ENCODE data around the gene EMC6. TPM values are rescaled to one million over a fixed set of nuclear protein-coding genes. Genes with fewer than 3 reads are reported as not detected.
A peak's percentile ranks its signal among the peaks of the same experiment; 100 is the strongest.

EMC6 gene
- total and polyA plus RNA-seq, 2 of the 13 experiments (the other 11 are each of a cell fraction or from before 2014, with no cell fraction given): 45.1 to 47.7 TPM

DNA sequence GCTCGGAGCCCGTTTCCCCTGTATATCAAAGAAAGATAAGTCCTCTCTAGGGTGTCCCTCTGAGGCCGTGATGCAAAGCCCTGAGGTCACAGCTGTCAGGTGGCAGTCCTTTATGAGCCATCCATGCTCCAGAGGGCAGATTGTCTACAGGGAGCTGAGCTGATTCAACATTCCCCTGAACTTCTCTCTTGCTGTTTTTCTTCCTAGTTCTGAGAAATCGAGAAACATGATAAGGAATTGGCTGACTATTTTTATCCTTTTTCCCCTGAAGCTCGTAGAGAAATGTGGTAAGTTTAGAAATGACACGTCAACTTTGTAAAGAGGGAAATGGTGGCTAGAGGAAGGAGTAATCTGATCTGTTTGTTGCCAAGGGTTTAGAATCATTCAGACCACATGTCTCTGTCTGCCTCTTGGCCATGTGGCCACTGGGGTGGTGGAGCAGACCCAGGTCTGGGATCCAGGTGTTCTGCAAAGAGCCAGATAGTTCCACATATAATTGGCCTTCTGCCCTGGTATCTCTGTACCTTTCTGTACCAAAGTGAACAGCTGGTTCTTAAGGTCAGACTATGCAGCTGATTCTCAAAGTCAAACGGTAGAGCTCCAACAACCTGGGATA lies 28.5 kb upstream of the EMC6 start:
- H3K36me3 ChIP-seq (replicated peaks in 1 of 2; ENCODE audit: control insufficient read depth in 1 of 2, insufficient read depth in 2 of 2, low read length in 2 of 2): 0 out of 5 replicates have a peak, but pooled peaks cover 2% of the 10 kb centered on the region in 2 experiments
- H3K4me2 ChIP-seq (ENCODE audit: low read depth, low read length): no peak overlapping the region
- no peaks in the 10 kb centered on the region for H3K9me3 ChIP-seq (ENCODE audit: low read length)
- FAIRE-seq: no peak
- no peak overlapping the region for H2AFZ ChIP-seq (ENCODE audit: low read length)
- H3K4me1 ChIP-seq (ENCODE audit: insufficient read depth, low read length): peaks cover 42% of the 10 kb centered on the region
- TF ChIP-seq ZNF792 (CRISPR knock-in tag; IDR thresholded peaks at IDR 0.05): no peak
- TF ChIP-seq NR2C2 (CRISPR knock-in tag; IDR thresholded peaks at IDR 0.05; ENCODE audit: borderline replicate concordance): no peak
- TF ChIP-seq ZNF614 (CRISPR knock-in tag; IDR thresholded peaks at IDR 0.05; ENCODE audit: borderline replicate concordance): no peak
- TF ChIP-seq MEIS1 (CRISPR knock-in tag; IDR thresholded peaks at IDR 0.05; ENCODE audit: borderline replicate concordance): no peak
- no peak for TF ChIP-seq MBNL3 (CRISPR knock-in tag; conservative IDR thresholded peaks at IDR 0.05)
- TF ChIP-seq, protein P1, sequence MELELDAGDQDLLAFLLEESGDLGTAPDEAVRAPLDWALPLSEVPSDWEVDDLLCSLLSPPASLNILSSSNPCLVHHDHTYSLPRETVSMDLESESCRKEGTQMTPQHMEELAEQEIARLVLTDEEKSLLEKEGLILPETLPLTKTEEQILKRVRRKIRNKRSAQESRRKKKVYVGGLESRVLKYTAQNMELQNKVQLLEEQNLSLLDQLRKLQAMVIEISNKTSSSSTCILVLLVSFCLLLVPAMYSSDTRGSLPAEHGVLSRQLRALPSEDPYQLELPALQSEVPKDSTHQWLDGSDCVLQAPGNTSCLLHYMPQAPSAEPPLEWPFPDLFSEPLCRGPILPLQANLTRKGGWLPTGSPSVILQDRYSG (CRISPR knock-in tag; IDR thresholded peaks at IDR 0.05): no peak
- TF ChIP-seq DNMT1 (CRISPR knock-in tag; IDR thresholded peaks at IDR 0.05): no peak
- no peak for TF ChIP-seq LCORL (IDR thresholded peaks at IDR 0.05)
- TF ChIP-seq LCORL (CRISPR knock-in tag; IDR thresholded peaks at IDR 0.05): no peak
- TF ChIP-seq MIER2 (CRISPR knock-in tag; IDR thresholded peaks at IDR 0.05): no peak
- TF ChIP-seq JUND (CRISPR knock-in tag; IDR thresholded peaks at IDR 0.05): no peak
- no peak for TF ChIP-seq SIN3A (IDR thresholded peaks at IDR 0.05; ENCODE audit: borderline replicate concordance, low read depth, low read length)
- no peak for TF ChIP-seq ZNF34 (CRISPR knock-in tag; IDR thresholded peaks at IDR 0.05; ENCODE audit: borderline replicate concordance)
- TF ChIP-seq MXI1 (IDR thresholded peaks at IDR 0.05; ENCODE audit: borderline replicate concordance, low read depth, low read length): no peak
- TF ChIP-seq, protein P2, sequence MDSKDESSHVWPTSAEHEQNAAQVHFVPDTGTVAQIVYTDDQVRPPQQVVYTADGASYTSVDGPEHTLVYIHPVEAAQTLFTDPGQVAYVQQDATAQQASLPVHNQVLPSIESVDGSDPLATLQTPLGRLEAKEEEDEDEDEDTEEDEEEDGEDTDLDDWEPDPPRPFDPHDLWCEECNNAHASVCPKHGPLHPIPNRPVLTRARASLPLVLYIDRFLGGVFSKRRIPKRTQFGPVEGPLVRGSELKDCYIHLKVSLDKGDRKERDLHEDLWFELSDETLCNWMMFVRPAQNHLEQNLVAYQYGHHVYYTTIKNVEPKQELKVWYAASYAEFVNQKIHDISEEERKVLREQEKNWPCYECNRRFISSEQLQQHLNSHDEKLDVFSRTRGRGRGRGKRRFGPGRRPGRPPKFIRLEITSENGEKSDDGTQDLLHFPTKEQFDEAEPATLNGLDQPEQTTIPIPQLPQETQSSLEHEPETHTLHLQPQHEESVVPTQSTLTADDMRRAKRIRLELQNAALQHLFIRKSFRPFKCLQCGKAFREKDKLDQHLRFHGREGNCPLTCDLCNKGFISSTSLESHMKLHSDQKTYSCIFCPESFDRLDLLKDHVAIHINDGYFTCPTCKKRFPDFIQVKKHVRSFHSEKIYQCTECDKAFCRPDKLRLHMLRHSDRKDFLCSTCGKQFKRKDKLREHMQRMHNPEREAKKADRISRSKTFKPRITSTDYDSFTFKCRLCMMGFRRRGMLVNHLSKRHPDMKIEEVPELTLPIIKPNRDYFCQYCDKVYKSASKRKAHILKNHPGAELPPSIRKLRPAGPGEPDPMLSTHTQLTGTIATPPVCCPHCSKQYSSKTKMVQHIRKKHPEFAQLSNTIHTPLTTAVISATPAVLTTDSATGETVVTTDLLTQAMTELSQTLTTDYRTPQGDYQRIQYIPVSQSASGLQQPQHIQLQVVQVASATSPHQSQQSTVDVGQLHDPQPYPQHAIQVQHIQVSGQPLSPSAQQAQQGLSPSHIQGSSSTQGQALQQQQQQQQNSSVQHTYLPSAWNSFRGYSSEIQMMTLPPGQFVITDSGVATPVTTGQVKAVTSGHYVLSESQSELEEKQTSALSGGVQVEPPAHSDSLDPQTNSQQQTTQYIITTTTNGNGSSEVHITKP (CRISPR knock-in tag; IDR thresholded peaks at IDR 0.05; ENCODE audit: low read depth): no peak
- TF ChIP-seq, protein P3, sequence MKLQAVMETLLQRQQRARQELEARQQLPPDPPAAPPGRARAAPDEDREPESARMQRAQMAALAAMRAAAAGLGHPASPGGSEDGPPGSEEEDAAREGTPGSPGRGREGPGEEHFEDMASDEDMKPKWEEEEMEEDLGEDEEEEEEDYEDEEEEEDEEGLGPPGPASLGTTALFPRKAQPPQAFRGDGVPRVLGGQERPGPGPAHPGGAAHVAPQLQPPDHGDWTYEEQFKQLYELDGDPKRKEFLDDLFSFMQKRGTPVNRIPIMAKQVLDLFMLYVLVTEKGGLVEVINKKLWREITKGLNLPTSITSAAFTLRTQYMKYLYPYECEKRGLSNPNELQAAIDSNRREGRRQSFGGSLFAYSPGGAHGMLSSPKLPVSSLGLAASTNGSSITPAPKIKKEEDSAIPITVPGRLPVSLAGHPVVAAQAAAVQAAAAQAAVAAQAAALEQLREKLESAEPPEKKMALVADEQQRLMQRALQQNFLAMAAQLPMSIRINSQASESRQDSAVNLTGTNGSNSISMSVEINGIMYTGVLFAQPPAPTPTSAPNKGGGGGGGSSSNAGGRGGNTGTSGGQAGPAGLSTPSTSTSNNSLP (IDR thresholded peaks at IDR 0.05; ENCODE audit: low read depth, low read length): no peak
- no peak for TF ChIP-seq MEF2D (CRISPR knock-in tag; IDR thresholded peaks at IDR 0.05)
- TF ChIP-seq HCFC1 (IDR thresholded peaks at IDR 0.05; ENCODE audit: low read depth, low read length): no peak
- TF ChIP-seq HMGA1 (CRISPR knock-in tag; conservative IDR thresholded peaks at IDR 0.05): no peak
- TF ChIP-seq FOXC1 (CRISPR knock-in tag; IDR thresholded peaks at IDR 0.05; ENCODE audit: borderline replicate concordance): no peak
- H4K20me1 ChIP-seq (ENCODE audit: insufficient read depth, low read length): no peaks in the 10 kb centered on the region
- peak overlapping the region; percentile 33 for H3K27ac ChIP-seq (ENCODE audit: extremely low read length, insufficient read depth, low read length)
- no peak for DNase-seq (ENCODE audit: low spot score)
- in situ Hi-C loops (cut with HindIII; ENCODE audit: extremely low pct_ligation_motif_present, low pct_unique_long_range_greater_than_20kb): no loop called here
- peaks cover 4% of the 10 kb centered on the region for H3K79me2 ChIP-seq (ENCODE audit: insufficient read depth, low read length)
- 77% methylated on average over 7 of the region's 7 CpGs for WGBS (ENCODE audit: low lambda C conversion rate)
- CTCF ChIA-PET (ENCODE audit: low intra/inter-chr PET ratio, low total read pairs): no interaction called here
- H3K27me3 ChIP-seq (ENCODE audit: control insufficient read depth in 1 of 2, insufficient read depth in 2 of 2, low read length in 2 of 2): no peaks in the 10 kb centered on the region; a peak in 1 of 5 replicates
- intact Hi-C loops (cut with micrococcal nuclease; ENCODE audit: unreplicated experiment): no loop called here
- no peak for ATAC-seq
- POLR2A ChIA-PET: no interaction called here
- no peak overlapping the region for H3K4me3 ChIP-seq (replicated peaks in 1 of 3; ENCODE audit: insufficient read depth in 1 of 3, low read depth in 2 of 3, low read length in 3 of 3)
- no peak overlapping the region for H3K9ac ChIP-seq (ENCODE audit: insufficient read depth, low read depth, low read length)
- BruUV-seq (replicated peaks): no TSS peak

Data from HepG2 (cell line).